Right forelimb (tissue), 1 donor: ENCODE results near the gene CTBP1.
"Not testable (repeated sequence)": the region's sequence is repeated elsewhere in the genome, so short reads cannot be mapped to it uniquely, and the experiment has no call there.

Experiments
- DNase-seq: peaks from one replicate; pipeline ENCODE4 v3.0.0-alpha.2; 2018

The CTBP1 gene

GRCh38 chr4:1248245-1249147 lies at the start of gene CTBP1:
CTBP1 (minus strand) TSS chr4:1249130; CDS start chr4:1241331, 7,799 bp downstream.
- DNase-seq: peak; percentile 90

GRCh38 chr4:1298461-1298860 lies 49.5 kb upstream of the CTBP1 start:
- DNase-seq: no peak

- no peak for DNase-seq
Observed at GRCh38 chr4:1297456-1298325, 48.8 kb upstream of the CTBP1 start.

- DNase-seq: no peak
Observed at GRCh38 chr4:1297023-1297395, 48.1 kb upstream of the CTBP1 start.

GRCh38 chr4:1296324-1297022 lies 47.5 kb upstream of the CTBP1 start:
- no peak for DNase-seq

GRCh38 chr4:1295405-1296055 lies 46.6 kb upstream of the CTBP1 start:
- no peak for DNase-seq

- DNase-seq: no peak
Observed at GRCh38 chr4:1294891-1295290, 46.0 kb upstream of the CTBP1 start.

GRCh38 chr4:1294424-1294823 lies 45.5 kb upstream of the CTBP1 start:
- no peak for DNase-seq

GRCh38 chr4:1293991-1294390 lies 45.1 kb upstream of the CTBP1 start:
- peak; percentile 44 for DNase-seq

- DNase-seq: no peak
Observed at GRCh38 chr4:1293531-1293941, 44.6 kb upstream of the CTBP1 start.

- not testable (repeated sequence) for DNase-seq
Observed at GRCh38 chr4:1292703-1293011, 43.7 kb upstream of the CTBP1 start.

- DNase-seq: peak; percentile 32
Observed at GRCh38 chr4:1291996-1292702, 43.2 kb upstream of the CTBP1 start.

- DNase-seq: peak; percentile 0
Observed at GRCh38 chr4:1291091-1291490, 42.2 kb upstream of the CTBP1 start.

GRCh38 chr4:1290165-1290977 lies 41.4 kb upstream of the CTBP1 start:
- peak; percentile 11 for DNase-seq

- DNase-seq: peak; percentile 97
Observed at GRCh38 chr4:1289207-1290164, 40.6 kb upstream of the CTBP1 start, which contains the start of gene MAEA. MAEA (plus strand) TSS chr4:1289891; CDS start chr4:1289914, 23 bp downstream.

- DNase-seq: peak; percentile 3
Observed at GRCh38 chr4:1288786-1289185, 39.9 kb upstream of the CTBP1 start.

GRCh38 chr4:1285790-1286553 lies 37.0 kb upstream of the CTBP1 start:
- no peak for DNase-seq

- DNase-seq: no peak
Observed at GRCh38 chr4:1285151-1285789, 36.3 kb upstream of the CTBP1 start.
